Esophagus muscularis mucosa (tissue), 4 donors: ENCODE results near the gene TMC7.

ENCODE experiments used
- EP300 ChIP-seq: sonication (generic); formaldehyde crosslinking; IDR thresholded peaks from one replicate; pipeline ENCODE4 v1.6.1; 2017; ENCODE audit warnings: antibody characterized with exemption
- POLR2A ChIP-seq: fragments of 450-650 bp; IDR thresholded peaks from one replicate; pipeline ENCODE4 v1.6.1; 2017; ENCODE audit warnings: antibody characterized with exemption, moderate library complexity, mild to moderate bottlenecking, low read depth
- TF ChIP-seq, protein P1 (sequence below), 3 experiments: fragments of 200-600 bp in 2 of 3; fragments of 450-650 bp in 1 of 3; sonication (generic) in 2 of 3; IDR thresholded peaks; one replicate each; pipeline ENCODE4 v1.5.1; 2017 to 2019; ENCODE audit warnings: antibody characterized with exemption in 3 of 3, mild to moderate bottlenecking in 2 of 3, moderate library complexity in 1 of 3

DNA sequence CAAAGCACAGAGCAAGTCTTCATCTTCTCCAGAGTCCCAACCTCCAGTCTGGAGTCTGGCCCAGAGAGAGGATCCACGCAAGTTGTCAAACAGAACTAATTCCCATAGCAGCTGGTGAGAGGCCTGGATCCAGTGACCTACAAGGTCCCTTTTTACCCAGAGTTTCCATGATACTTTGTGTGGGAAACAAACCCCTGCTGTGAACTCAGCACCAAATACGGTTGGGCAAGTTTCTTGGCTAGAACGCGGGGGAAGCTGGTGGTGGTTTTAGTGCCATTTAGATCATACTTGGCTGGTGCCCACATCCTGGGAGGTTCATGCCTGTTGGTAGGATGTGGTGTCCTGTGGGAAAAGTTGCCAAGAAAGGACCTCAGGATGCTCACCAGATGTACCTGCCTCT, 18.1 kb downstream of the TMC7 start:
- TF ChIP-seq POLR2A, result no peak
- TF ChIP-seq, protein P1, sequence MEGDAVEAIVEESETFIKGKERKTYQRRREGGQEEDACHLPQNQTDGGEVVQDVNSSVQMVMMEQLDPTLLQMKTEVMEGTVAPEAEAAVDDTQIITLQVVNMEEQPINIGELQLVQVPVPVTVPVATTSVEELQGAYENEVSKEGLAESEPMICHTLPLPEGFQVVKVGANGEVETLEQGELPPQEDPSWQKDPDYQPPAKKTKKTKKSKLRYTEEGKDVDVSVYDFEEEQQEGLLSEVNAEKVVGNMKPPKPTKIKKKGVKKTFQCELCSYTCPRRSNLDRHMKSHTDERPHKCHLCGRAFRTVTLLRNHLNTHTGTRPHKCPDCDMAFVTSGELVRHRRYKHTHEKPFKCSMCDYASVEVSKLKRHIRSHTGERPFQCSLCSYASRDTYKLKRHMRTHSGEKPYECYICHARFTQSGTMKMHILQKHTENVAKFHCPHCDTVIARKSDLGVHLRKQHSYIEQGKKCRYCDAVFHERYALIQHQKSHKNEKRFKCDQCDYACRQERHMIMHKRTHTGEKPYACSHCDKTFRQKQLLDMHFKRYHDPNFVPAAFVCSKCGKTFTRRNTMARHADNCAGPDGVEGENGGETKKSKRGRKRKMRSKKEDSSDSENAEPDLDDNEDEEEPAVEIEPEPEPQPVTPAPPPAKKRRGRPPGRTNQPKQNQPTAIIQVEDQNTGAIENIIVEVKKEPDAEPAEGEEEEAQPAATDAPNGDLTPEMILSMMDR (IDR thresholded peaks at IDR 0.05), result no peak
- TF ChIP-seq EP300, result no peak
